Vagina (tissue), 2 donors: ENCODE data around the gene PIEZO1. TPM values are rescaled to one million over a fixed set of nuclear protein-coding genes. Genes with fewer than 3 reads are reported as not detected.

ENCODE experiments used
- DNase-seq, 2 donors: peaks; one replicate each; pipeline ENCODE4 v3.0.0-alpha.2; 2017; ENCODE audit errors: extremely low spot score in 2 of 2
- H3K27ac ChIP-seq: fragments of 200-600 bp; sonication (generic); one replicate; pipeline ENCODE4 v1.5.1; 2019
- H3K27me3 ChIP-seq: fragments of 200-600 bp; sonication (generic); one replicate; pipeline ENCODE4 v1.5.1; 2019
- H3K36me3 ChIP-seq, 2 donors: fragments of 200-600 bp; sonication (generic); one replicate each; pipeline ENCODE4 v1.5.1; 2017 to 2019
- H3K4me1 ChIP-seq: fragments of 200-600 bp; sonication (generic); one replicate; pipeline ENCODE4 v1.5.1; 2019
- H3K4me3 ChIP-seq, 2 donors: fragments of 200-600 bp; sonication (generic); 1 replicate in 1 of 2; 2 replicates in 1 of 2; pipeline ENCODE4 v1.5.1; 2016 to 2019
- H3K9me3 ChIP-seq: fragments of 200-600 bp; sonication (generic); one replicate; pipeline ENCODE4 v1.5.1; 2019
- POLR2A ChIP-seq, 2 donors: fragments of 450-650 bp; IDR thresholded peaks; one replicate each; pipeline ENCODE4 v1.6.1; 2017; ENCODE audit warnings: antibody characterized with exemption in 2 of 2, mild to moderate bottlenecking in 2 of 2, moderate library complexity in 2 of 2
- POLR2AphosphoS5 ChIP-seq, 2 donors: sonication (generic); formaldehyde crosslinking; IDR thresholded peaks; one replicate each; pipeline ENCODE4 v1.9.0; 2017; ENCODE audit warnings: antibody characterized with exemption in 2 of 2, mild to moderate bottlenecking in 2 of 2, low read depth in 1 of 2; ENCODE audit not compliant: insufficient read depth in 1 of 2
- intact Hi-C: fragments of 100-400 bp; cut with DNase I; formaldehyde crosslinking; loops from one replicate; pipeline ENCODE4 v1.15.1; 2023
- total RNA-seq: library from RNA; depleted of rRNA; stranded (reverse); fragments of >200 nt; gene quantifications from one replicate; pipeline ENCODE4 v1.2.3, GENCODE V29; 2016
- TF ChIP-seq, protein P1 (sequence below), 3 experiments: fragments of 450-650 bp in 2 of 3; fragments of 200-600 bp in 1 of 3; sonication (generic) in 1 of 3; IDR thresholded peaks; one replicate each; pipeline ENCODE4 v1.5.1; 2017 to 2019; ENCODE audit warnings: antibody characterized with exemption in 3 of 3, mild to moderate bottlenecking in 2 of 3, moderate library complexity in 2 of 3

The PIEZO1 gene
- total RNA-seq, 1 donor from 2014 or later, result 184 TPM

- no peaks in the 10 kb centered on the region for H3K9me3 ChIP-seq
- no peak for DNase-seq
- no peaks in the 10 kb centered on the region for H3K27me3 ChIP-seq
- H3K36me3 ChIP-seq, result peaks cover 0 to 37% of the 10 kb centered on the region in 2 donors
- no peak overlapping the region for H3K27ac ChIP-seq
- intact Hi-C loops, result no loop called here
- no peak for TF ChIP-seq POLR2AphosphoS5 (IDR thresholded peaks at IDR 0.05; ENCODE audit: insufficient read depth in 1 of 2, low read depth in 1 of 2)
- H3K4me1 ChIP-seq, result peaks cover 3% of the 10 kb centered on the region
- H3K4me3 ChIP-seq, result no peak overlapping the region
These were observed 72.5 kb downstream of the PIEZO1 start for GRCh38 chr16:88712362-88712979.

DNA sequence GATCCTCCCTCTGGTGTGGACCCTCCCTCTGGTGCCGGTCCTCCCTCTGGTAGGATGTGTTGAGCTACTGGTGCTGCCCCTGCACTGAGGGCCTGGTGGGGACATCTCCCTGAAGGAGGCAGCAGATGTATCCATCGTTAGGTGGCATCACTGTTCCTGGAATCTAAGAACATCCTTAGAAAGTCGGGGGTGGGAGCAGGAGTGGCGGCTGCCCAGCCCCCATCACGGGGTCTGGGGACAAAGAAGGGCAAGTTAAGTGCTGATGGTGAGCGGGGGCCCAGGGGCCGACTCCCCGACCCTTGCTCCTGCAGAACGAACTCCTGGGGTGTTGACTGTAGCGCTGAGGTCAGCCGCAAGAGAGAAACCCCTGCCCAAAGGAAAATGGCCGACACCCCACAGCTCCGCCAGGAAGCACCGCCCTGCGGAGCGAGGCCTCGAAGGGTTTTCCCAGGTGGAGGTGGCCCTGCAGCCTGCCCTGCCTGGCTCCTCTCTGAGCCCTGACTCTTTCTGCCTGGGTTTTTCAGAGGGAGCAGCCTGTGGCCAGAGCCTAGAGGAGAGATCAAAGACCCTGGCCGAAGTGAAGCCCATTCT lies 73.2 kb downstream of the PIEZO1 start:
- H3K9me3 ChIP-seq, result no peaks in the 10 kb centered on the region
- H3K4me1 ChIP-seq, result peaks cover 9% of the 10 kb centered on the region
- no peak overlapping the region for H3K27ac ChIP-seq
- intact Hi-C loops, result no loop called here
- DNase-seq, result no peak
- no peak overlapping the region for H3K4me3 ChIP-seq
- TF ChIP-seq, protein P1, sequence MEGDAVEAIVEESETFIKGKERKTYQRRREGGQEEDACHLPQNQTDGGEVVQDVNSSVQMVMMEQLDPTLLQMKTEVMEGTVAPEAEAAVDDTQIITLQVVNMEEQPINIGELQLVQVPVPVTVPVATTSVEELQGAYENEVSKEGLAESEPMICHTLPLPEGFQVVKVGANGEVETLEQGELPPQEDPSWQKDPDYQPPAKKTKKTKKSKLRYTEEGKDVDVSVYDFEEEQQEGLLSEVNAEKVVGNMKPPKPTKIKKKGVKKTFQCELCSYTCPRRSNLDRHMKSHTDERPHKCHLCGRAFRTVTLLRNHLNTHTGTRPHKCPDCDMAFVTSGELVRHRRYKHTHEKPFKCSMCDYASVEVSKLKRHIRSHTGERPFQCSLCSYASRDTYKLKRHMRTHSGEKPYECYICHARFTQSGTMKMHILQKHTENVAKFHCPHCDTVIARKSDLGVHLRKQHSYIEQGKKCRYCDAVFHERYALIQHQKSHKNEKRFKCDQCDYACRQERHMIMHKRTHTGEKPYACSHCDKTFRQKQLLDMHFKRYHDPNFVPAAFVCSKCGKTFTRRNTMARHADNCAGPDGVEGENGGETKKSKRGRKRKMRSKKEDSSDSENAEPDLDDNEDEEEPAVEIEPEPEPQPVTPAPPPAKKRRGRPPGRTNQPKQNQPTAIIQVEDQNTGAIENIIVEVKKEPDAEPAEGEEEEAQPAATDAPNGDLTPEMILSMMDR (IDR thresholded peaks at IDR 0.05), result no peak
- TF ChIP-seq POLR2A (IDR thresholded peaks at IDR 0.05), result no peak
- peaks cover 0 to 31% of the 10 kb centered on the region in 2 donors for H3K36me3 ChIP-seq
- H3K27me3 ChIP-seq, result no peaks in the 10 kb centered on the region

GRCh38 chr16:88710556-88710955 lies 74.5 kb downstream of the PIEZO1 start:
- Histone ChIP-seq H3K27me3 (no peaks in the 10 kb centered on the region), H3K9me3 (no peaks in the 10 kb centered on the region), H3K27ac (no peak overlapping the region), H3K36me3 (peaks cover 0 to 18% of the 10 kb centered on the region in 2 donors), H3K4me1 (peaks cover 15% of the 10 kb centered on the region), H3K4me3 (no peak overlapping the region)
- DNase-seq, result no peak
- intact Hi-C loops, result no loop called here
- TF ChIP-seq, protein P1 (IDR thresholded peaks at IDR 0.05), result no peak
- TF ChIP-seq POLR2AphosphoS5 (IDR thresholded peaks at IDR 0.05; ENCODE audit: insufficient read depth in 1 of 2, low read depth in 1 of 2), result no peak

DNA sequence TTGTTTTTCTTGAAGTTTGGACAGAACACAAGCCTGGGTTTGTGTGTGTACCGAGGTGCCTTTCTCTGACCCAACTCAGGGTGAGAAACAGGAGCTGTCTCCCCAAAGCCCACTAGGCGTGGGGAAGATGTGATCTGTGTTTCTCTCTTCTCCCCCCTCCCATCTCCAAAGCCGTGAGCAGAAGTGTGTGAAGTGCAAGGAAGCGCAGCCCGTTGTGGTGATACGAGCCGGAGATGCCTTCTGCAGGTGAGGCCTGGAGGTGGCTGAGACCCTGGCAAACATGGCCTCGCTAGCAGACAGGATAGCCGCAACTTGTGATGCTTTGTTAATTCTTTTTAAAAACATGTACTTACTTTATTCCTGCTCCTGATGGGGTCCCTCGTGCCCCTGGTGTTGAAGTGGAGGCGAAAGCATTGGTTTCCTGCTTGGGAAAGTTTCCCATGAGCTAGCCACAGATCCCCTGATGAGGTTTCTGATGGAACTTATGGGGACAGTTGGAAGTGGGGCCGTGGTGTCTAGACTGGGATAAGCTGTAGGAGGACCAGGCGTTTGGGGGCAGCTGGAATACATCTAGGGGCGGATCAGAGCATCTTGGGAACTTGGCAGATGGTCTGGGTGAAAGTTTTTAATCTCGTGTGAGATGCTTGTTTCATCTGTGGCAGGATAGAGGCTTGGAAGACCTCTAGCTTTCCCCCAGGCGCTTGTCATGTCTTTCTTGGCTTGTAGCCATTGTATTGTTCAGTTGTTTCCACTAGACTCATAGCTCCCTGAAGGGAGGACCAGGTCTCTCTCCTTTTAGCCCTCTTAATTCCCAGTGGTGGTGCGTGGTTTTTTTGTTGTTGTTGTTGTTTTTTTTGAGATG lies 77.8 kb downstream of the PIEZO1 start:
- Histone ChIP-seq H3K36me3 (no peaks in the 10 kb centered on the region), H3K27ac (peak overlapping the region; percentile 78), H3K9me3 (no peaks in the 10 kb centered on the region), H3K27me3 (no peaks in the 10 kb centered on the region), H3K4me3 (peak overlapping the region; percentile 78 to 91), H3K4me1 (peaks cover 38% of the 10 kb centered on the region)
- DNase-seq, result no peak
- intact Hi-C loops, result no loop called here
- TF ChIP-seq POLR2AphosphoS5 (IDR thresholded peaks at IDR 0.05; ENCODE audit: insufficient read depth in 1 of 2, low read depth in 1 of 2) (no peak), POLR2A (IDR thresholded peaks at IDR 0.05) (no peak)
- TF ChIP-seq, protein P1 (IDR thresholded peaks at IDR 0.05), result no peak

DNA sequence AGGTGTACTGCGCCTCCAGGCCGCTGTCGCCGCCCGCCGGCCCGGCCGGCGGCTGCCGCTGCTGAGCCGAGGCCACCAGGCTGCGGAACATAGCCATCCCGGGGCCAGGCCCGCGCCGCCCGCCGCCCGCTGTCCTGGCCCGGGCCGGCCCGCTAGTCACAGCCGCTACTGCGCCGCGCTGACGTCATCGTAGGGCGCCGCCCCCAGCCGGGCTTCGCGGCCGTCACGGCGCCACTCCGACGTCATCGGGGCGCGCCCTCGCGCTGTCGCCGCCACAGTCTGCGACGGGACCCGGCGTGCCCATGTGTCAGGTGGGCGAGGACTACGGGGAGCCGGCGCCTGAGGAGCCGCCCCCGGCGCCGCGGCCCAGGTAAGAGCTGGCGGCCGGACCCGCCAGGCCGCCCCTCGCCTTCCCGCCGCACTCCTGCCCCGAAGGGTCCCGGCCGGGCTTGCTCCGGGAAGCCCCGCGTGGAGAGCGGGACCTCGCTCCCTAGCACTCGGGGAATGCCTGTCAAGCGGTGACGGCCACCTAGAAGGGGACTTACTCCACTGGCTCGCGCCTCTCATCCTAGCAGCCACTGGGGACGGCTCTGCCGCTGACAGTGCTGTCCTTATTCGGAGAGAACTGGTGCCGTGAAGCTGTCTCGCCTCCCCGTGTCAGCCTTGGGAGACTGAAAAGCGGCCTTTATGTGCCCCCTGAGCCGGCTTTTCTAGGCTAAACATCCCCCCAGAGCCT lies 78.6 kb downstream of the PIEZO1 start, which contains the start of the genes CTU2 and RNF166:
TSS of gene CTU2 (plus strand) at position 275 of the 736 bp plus-strand sequence. CDS start at position 303, 28 bp downstream.
TSS of gene RNF166 (minus strand) at position 180 of the 736 bp plus-strand sequence. CDS start at position 97, 83 bp downstream.
- TF ChIP-seq, protein P1 (IDR thresholded peaks at IDR 0.05), result no peak
- peak in 1 of 2 donors; percentile 69 for TF ChIP-seq POLR2A (IDR thresholded peaks at IDR 0.05)
- TF ChIP-seq POLR2AphosphoS5 (IDR thresholded peaks at IDR 0.05; ENCODE audit: insufficient read depth in 1 of 2, low read depth in 1 of 2), result peak in 1 of 2 donors; percentile 30
- no peak for DNase-seq
- Histone ChIP-seq H3K27ac (peak within 1 kb of the TSS; percentile 78), H3K9me3 (no peaks in the 10 kb centered on the region), H3K4me1 (peaks cover 41% of the 10 kb centered on the region), H3K4me3 (peak within 1 kb of the TSS; percentile 78 to 91), H3K36me3 (no peaks in the 10 kb centered on the region), H3K27me3 (no peaks in the 10 kb centered on the region)
- intact Hi-C loops, result no loop called here
